ENCODE results near the gene TEKT1. TPM values are rescaled to one million over a fixed set of nuclear protein-coding genes. Genes with fewer than 3 reads are reported as not detected.

The TEKT1 gene
- total RNA-seq, 3 donors from 2014 or later (not counting 1 experiment from before 2014, with no cell fraction given), result not detected

DNA sequence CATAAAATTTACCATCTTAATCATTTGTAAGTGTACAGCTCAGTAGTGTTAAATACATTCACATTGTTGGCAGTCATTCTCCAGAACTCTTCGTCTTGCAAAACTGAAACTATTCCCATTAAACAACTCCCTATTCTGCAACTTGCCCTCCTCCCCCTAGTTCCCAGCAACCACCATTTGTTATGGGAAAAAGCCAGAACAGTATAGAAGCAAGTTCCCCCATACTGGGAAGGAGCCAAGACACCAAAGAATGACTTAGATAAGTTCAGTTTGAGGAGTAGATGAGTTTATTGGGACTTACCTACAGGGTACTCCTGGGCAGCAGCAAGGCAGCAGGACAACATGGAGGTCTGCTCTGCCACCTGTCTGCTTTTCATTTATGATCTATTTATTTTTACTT is 39.3 kb upstream of the TEKT1 start:
- Mint-ChIP-seq H3K36me3 (no peaks in the 10 kb centered on the region), H3K4me1 (no peaks in the 10 kb centered on the region), H3K27ac (no peak overlapping the region), H3K9me3 (no peaks in the 10 kb centered on the region), H3K27me3 (ENCODE audit: low read depth in 2 of 2) (peaks cover 0 to 13% of the 10 kb centered on the region in 2 donors), H3K4me3 (no peak overlapping the region)
- Histone ChIP-seq H3K36me3 (ENCODE audit: control insufficient read depth, insufficient read depth, low read length) (no peaks in the 10 kb centered on the region), H3K4me3 (ENCODE audit: low read length) (no peak overlapping the region), H3K4me1 (ENCODE audit: control insufficient read depth, insufficient read depth, low read length) (no peaks in the 10 kb centered on the region), H3K9me3 (ENCODE audit: control insufficient read depth, insufficient read depth, low read length) (no peaks in the 10 kb centered on the region), H3K27me3 (ENCODE audit: control insufficient read depth, insufficient read depth, low read length) (no peaks in the 10 kb centered on the region), H3K27ac (ENCODE audit: low read length) (no peak overlapping the region)
- no peak for ATAC-seq
- intact Hi-C loops (cut with micrococcal nuclease), result no loop called here
- WGBS (ENCODE audit: insufficient coverage), result 79% methylated on average over 1 of the region's 1 CpG
- no peak for DNase-seq
- TF ChIP-seq CTCF (IDR thresholded peaks at IDR 0.05), result no peak

DNA sequence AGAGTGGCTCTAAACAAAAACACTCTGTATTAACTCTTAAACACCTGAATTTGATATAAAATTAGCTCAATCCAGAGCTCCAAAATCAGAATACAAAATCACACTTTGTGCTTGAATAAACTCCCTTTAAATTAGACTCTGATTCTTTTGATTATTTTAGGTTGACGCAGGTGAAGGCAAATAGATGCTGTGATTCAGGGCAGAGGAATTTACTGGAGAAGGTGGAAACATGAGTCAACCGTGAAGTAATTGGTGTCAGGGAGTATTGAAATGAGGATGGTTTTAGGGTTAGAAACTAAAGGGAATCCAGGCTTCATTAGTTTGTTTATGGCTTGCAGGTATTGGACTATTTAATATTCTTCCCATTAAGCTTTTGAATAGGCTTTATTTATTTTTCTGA is 37.1 kb upstream of the TEKT1 start:
- DNase-seq, result no peak
- Histone ChIP-seq H3K27me3 (ENCODE audit: control insufficient read depth, insufficient read depth, low read length) (no peaks in the 10 kb centered on the region), H3K4me3 (ENCODE audit: low read length) (no peak overlapping the region), H3K27ac (ENCODE audit: low read length) (no peak overlapping the region), H3K36me3 (ENCODE audit: control insufficient read depth, insufficient read depth, low read length) (no peaks in the 10 kb centered on the region), H3K4me1 (ENCODE audit: control insufficient read depth, insufficient read depth, low read length) (no peaks in the 10 kb centered on the region), H3K9me3 (ENCODE audit: control insufficient read depth, insufficient read depth, low read length) (no peaks in the 10 kb centered on the region)
- Mint-ChIP-seq H3K36me3 (no peaks in the 10 kb centered on the region), H3K9me3 (no peaks in the 10 kb centered on the region), H3K27me3 (ENCODE audit: low read depth in 2 of 2) (peaks cover 3 to 27% of the 10 kb centered on the region in 2 donors), H3K4me3 (no peak overlapping the region), H3K4me1 (no peaks in the 10 kb centered on the region), H3K27ac (no peak overlapping the region)
- WGBS (ENCODE audit: insufficient coverage), result 88% methylated on average over 2 of the region's 2 CpGs
- no peak for TF ChIP-seq CTCF (IDR thresholded peaks at IDR 0.05)
- ATAC-seq, result no peak
- intact Hi-C loops (cut with micrococcal nuclease), result no loop called here

DNA sequence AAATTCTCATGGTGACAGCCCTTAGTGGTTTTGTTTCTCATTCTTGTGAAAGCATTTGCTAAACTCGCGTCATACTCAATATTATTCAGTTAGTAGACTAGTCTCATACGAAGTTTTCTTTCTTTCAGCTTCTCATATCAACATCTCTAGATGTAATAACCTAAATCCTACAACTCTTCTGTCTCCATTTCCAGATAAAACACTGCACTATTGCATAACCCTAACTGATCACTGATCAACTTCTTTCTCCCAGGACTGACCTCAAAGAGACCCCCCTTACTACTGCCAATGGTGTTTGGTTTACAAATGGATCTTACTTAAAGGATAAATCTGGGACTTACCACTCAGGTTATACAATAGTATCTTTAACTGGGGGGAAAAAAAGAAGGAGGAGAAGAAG is 36.3 kb upstream of the TEKT1 start:
- Histone ChIP-seq H3K4me1 (ENCODE audit: control insufficient read depth, insufficient read depth, low read length) (peaks cover 5% of the 10 kb centered on the region), H3K36me3 (ENCODE audit: control insufficient read depth, insufficient read depth, low read length) (no peaks in the 10 kb centered on the region), H3K27me3 (ENCODE audit: control insufficient read depth, insufficient read depth, low read length) (no peaks in the 10 kb centered on the region), H3K27ac (ENCODE audit: low read length) (no peak overlapping the region), H3K4me3 (ENCODE audit: low read length) (no peak overlapping the region), H3K9me3 (ENCODE audit: control insufficient read depth, insufficient read depth, low read length) (no peaks in the 10 kb centered on the region)
- H3K9me3 Mint-ChIP-seq, result no peaks in the 10 kb centered on the region
- H3K4me3 Mint-ChIP-seq, result no peak overlapping the region
- H3K27me3 Mint-ChIP-seq (ENCODE audit: low read depth in 2 of 2), result peaks cover 3 to 30% of the 10 kb centered on the region in 2 donors
- no peaks in the 10 kb centered on the region for H3K36me3 Mint-ChIP-seq
- H3K27ac Mint-ChIP-seq, result no peak overlapping the region
- no peak for DNase-seq
- ATAC-seq, result no peak
- intact Hi-C loops (cut with micrococcal nuclease), result no loop called here
- no peak for TF ChIP-seq CTCF (IDR thresholded peaks at IDR 0.05)
- 83% methylated on average over 3 of the region's 3 CpGs for WGBS (ENCODE audit: insufficient coverage)
- H3K4me1 Mint-ChIP-seq, result peaks cover 0 to 7% of the 10 kb centered on the region in 2 donors

DNA sequence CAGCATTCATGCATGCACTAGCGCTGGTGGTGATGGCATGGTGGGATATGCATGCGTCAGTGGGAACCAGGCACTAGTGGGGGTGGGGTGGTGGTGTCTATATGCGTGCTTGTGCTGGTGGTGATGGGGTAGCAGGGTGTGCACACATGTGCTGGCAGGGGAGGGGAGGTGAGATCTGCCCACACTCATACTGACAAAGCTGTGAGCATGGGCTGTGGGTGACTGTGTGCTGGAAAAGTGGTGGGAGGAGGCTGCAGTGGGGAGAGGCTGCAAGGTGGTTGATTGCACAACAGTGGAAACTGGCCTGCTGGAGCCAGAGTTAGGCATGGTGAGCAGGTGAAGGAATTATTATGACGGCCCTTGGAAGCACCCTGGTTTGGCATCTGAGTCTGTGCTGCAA is 31.3 kb upstream of the TEKT1 start:
- Histone ChIP-seq H3K4me3 (ENCODE audit: low read length) (no peak overlapping the region), H3K27me3 (ENCODE audit: control insufficient read depth, insufficient read depth, low read length) (no peaks in the 10 kb centered on the region), H3K4me1 (ENCODE audit: control insufficient read depth, insufficient read depth, low read length) (peaks cover 17% of the 10 kb centered on the region), H3K36me3 (ENCODE audit: control insufficient read depth, insufficient read depth, low read length) (no peaks in the 10 kb centered on the region), H3K27ac (ENCODE audit: low read length) (no peak overlapping the region), H3K9me3 (ENCODE audit: control insufficient read depth, insufficient read depth, low read length) (no peaks in the 10 kb centered on the region)
- Mint-ChIP-seq H3K9me3 (no peaks in the 10 kb centered on the region), H3K4me3 (no peak overlapping the region), H3K27ac (peak overlapping the region in 1 of 2 donors; percentile 88), H3K4me1 (peaks cover 8 to 28% of the 10 kb centered on the region in 2 donors), H3K36me3 (no peaks in the 10 kb centered on the region), H3K27me3 (ENCODE audit: low read depth in 2 of 2) (peaks cover 14 to 51% of the 10 kb centered on the region in 2 donors)
- DNase-seq (peak; percentile 32 to 39), ATAC-seq (peak; percentile 87 to 91 (median 89))
- 58% methylated on average over 4 of the region's 4 CpGs for WGBS (ENCODE audit: insufficient coverage)
- intact Hi-C loops (cut with micrococcal nuclease), result no loop called here
- TF ChIP-seq CTCF (IDR thresholded peaks at IDR 0.05), result no peak

Measured in natural killer cell (primary cell).